HG03175 (cell line): ENCODE measurements around the gene SPINK4.

Experiments used
- ATAC-seq: cut with Tn5 transposase; IDR thresholded peaks from one replicate; pipeline ENCODE4 v1.9.1; 2021; ENCODE audit warnings: mild to moderate bottlenecking, moderate library complexity; ENCODE audit not compliant: unreplicated experiment

SPINK4 gene

GRCh38 chr9:33239921-33240320 lies at the start of gene SPINK4:
SPINK4 (plus strand) TSS chr9:33240167; CDS start chr9:33240209, 42 bp downstream.
- no peak for ATAC-seq

- no peak for ATAC-seq
Observed at GRCh38 chr9:33192493-33193255, 47.3 kb upstream of the SPINK4 start.

- no peak for ATAC-seq
Observed at GRCh38 chr9:33193818-33194217, 46.1 kb upstream of the SPINK4 start.

GRCh38 chr9:33196736-33197135 lies 43.2 kb upstream of the SPINK4 start:
- no peak for ATAC-seq

GRCh38 chr9:33197279-33198152 lies 42.5 kb upstream of the SPINK4 start:
- no peak for ATAC-seq

GRCh38 chr9:33198165-33198564 lies 41.8 kb upstream of the SPINK4 start:
- ATAC-seq = no peak

DNA sequence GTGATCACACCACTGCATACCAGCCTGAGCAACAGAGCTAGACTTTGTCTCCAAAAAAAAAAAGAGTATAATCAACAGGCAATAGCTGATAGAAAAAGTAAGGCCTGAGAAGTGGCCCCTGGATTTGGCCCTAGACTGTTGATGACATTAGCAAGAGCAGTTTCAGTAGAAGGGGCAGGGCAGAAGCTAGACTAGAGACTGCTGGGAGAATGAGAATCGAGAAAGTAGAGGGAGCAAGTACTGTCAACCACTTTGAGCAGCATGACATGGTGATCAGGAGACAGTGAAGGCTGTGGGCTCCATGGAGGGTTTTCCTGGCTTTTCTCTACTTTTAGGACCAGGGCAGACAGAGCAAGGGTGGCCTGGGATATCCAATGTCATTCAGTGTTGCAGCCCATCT lies 37.9 kb upstream of the SPINK4 start:
- peak; percentile 37 for ATAC-seq

- ATAC-seq = peak; percentile 100
Observed at GRCh38 chr9:33202552-33203201, 37.3 kb upstream of the SPINK4 start.

- no peak for ATAC-seq
Observed at GRCh38 chr9:33209394-33209793, 30.6 kb upstream of the SPINK4 start.

GRCh38 chr9:33210006-33210715 lies 29.8 kb upstream of the SPINK4 start:
- no peak for ATAC-seq

- ATAC-seq = no peak
Observed at GRCh38 chr9:33211695-33212393, 28.1 kb upstream of the SPINK4 start.

GRCh38 chr9:33220681-33221567 lies 19.0 kb upstream of the SPINK4 start:
- no peak for ATAC-seq

DNA sequence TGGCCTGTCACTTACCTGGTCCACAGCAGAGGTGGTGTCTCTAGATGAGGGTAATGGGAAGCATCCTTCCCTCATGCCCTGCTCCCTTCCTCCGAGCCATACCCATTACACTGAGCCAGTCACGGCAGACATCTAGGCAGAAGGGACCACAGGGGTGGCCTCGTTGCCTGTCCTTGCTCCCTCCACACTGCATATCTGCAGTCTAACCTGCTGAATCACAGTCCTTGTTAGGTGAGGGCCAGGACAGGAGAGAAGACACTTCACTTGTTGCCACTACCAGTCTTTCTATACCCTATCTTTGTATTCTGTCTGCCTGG lies 18.4 kb upstream of the SPINK4 start:
- ATAC-seq = no peak

DNA sequence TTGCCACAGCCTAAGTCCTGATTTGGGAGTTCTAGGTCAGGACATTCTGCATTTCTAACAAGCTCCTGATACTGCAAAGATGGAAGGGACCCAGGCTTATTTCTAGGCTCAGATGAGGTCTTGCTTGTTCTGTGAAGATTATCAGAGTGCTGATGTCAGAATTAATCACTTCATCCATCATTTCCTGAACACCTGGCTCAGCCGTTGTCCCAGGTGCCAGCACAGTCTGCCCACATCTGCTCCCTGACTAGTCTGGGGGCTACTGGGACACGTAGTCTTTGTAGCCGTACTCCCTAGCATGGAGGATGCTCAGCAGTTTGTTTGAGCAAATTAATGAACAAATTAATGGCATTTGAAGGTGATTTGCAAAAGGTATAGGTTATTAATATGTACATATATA lies 17.9 kb upstream of the SPINK4 start:
- ATAC-seq = no peak

DNA sequence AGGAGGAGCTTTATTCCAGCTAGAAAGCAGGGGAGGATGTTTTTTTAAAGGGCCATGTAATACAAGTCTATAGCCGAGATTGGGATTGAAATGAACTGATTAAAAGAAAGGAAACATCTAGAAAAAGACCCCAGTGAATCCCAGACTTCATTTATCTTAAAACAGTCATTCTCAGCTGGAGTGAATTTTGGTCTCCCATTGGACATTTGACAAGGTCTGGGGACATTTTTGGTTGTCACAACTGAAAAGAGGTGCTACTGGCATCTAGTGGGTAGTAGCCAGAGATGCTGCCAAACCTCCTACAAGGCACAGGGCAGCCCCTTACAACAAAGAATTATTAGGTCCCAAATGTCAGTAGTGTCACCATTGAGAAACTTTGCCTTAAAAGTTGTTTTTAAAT lies 16.3 kb upstream of the SPINK4 start:
- ATAC-seq = no peak

GRCh38 chr9:33225319-33226147 lies 14.4 kb upstream of the SPINK4 start:
- ATAC-seq = no peak

DNA sequence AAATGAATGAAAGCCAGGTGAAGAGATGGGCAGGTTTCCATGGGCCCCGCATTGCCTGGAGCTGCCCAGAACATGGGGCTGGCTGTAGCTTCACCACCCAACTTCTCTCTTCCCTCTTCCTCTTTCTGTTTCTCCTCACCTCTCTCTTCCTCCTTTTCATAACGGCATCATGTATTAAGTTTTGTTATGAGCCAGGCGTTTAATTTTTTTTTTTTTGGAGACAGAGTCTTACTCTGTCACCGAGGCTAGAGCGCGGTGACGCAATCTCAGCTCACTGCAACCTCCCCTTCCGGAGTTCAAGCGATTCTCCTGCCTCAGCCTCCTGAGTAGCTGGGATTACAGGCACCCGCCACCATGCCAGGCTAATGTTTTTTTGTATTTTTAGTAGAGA lies 13.0 kb upstream of the SPINK4 start:
- peak; percentile 63 for ATAC-seq

GRCh38 chr9:33227741-33228140 lies 12.2 kb upstream of the SPINK4 start:
- no peak for ATAC-seq

GRCh38 chr9:33228606-33229005 lies 11.4 kb upstream of the SPINK4 start:
- no peak for ATAC-seq
